GM06990 (cell line): ENCODE results near the gene PEX16.

Source experiments
- DNase-seq: peaks from one replicate; pipeline ENCODE4 v3.0.0-alpha.2; 2011; ENCODE audit not compliant: insufficient read length; ENCODE audit errors: extremely low read depth
- H3K27me3 ChIP-seq: replicated peaks from 2 replicates; pipeline ENCODE4 v1.6.0; 2011; ENCODE audit warnings: low read length; ENCODE audit not compliant: control insufficient read depth, insufficient read depth
- H3K36me3 ChIP-seq: 2 replicates; pipeline ENCODE4 v1.5.1; 2011; ENCODE audit warnings: low read length; ENCODE audit not compliant: control insufficient read depth, insufficient read depth
- H3K4me3 ChIP-seq: replicated peaks from 2 replicates; pipeline ENCODE4 v1.5.1; 2011; ENCODE audit warnings: low read depth, mild to moderate bottlenecking, control low read depth, low read length
- TF ChIP-seq, protein P1 (sequence below): IDR thresholded peaks from 2 replicates; pipeline ENCODE4 v1.5.1; 2011; ENCODE audit warnings: low read length, control low read depth, mild to moderate bottlenecking, inconsistent platforms; ENCODE audit not compliant: insufficient read depth, poor library complexity, severe bottlenecking

PEX16 gene

GRCh38 chr11:45884596-45885185 is 33.0 kb downstream of the PEX16 start:
- Histone ChIP-seq H3K27me3 (no peaks in the 10 kb centered on the region), H3K4me3 (no peak overlapping the region; the same call in 1 of the 2 replicates), H3K36me3 (peaks cover 6% of the 10 kb centered on the region)
- no peak for DNase-seq
- TF ChIP-seq, protein P1, sequence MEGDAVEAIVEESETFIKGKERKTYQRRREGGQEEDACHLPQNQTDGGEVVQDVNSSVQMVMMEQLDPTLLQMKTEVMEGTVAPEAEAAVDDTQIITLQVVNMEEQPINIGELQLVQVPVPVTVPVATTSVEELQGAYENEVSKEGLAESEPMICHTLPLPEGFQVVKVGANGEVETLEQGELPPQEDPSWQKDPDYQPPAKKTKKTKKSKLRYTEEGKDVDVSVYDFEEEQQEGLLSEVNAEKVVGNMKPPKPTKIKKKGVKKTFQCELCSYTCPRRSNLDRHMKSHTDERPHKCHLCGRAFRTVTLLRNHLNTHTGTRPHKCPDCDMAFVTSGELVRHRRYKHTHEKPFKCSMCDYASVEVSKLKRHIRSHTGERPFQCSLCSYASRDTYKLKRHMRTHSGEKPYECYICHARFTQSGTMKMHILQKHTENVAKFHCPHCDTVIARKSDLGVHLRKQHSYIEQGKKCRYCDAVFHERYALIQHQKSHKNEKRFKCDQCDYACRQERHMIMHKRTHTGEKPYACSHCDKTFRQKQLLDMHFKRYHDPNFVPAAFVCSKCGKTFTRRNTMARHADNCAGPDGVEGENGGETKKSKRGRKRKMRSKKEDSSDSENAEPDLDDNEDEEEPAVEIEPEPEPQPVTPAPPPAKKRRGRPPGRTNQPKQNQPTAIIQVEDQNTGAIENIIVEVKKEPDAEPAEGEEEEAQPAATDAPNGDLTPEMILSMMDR: no peak

- Histone ChIP-seq H3K36me3 (peaks cover 11% of the 10 kb centered on the region), H3K4me3 (no peak overlapping the region), H3K27me3 (no peaks in the 10 kb centered on the region)
- DNase-seq: no peak
- TF ChIP-seq, protein P1: no peak
Measured at GRCh38 chr11:45881708-45882368, 35.8 kb downstream of the PEX16 start.

GRCh38 chr11:45880772-45881570 is 36.7 kb downstream of the PEX16 start:
- DNase-seq: no peak
- Histone ChIP-seq H3K4me3 (no peak overlapping the region), H3K36me3 (peaks cover 13% of the 10 kb centered on the region)

GRCh38 chr11:45879803-45880686 is 37.6 kb downstream of the PEX16 start:
- TF ChIP-seq, protein P1: no peak
- no peak overlapping the region for H3K4me3 ChIP-seq
- no peaks in the 10 kb centered on the region for H3K27me3 ChIP-seq
- H3K36me3 ChIP-seq: peaks cover 19% of the 10 kb centered on the region
- DNase-seq: no peak

More at GRCh38 chr11:45880772-45881570, 36.7 kb downstream of the PEX16 start:
- H3K27me3 ChIP-seq: no peaks in the 10 kb centered on the region
- TF ChIP-seq, protein P1: no peak

DNA sequence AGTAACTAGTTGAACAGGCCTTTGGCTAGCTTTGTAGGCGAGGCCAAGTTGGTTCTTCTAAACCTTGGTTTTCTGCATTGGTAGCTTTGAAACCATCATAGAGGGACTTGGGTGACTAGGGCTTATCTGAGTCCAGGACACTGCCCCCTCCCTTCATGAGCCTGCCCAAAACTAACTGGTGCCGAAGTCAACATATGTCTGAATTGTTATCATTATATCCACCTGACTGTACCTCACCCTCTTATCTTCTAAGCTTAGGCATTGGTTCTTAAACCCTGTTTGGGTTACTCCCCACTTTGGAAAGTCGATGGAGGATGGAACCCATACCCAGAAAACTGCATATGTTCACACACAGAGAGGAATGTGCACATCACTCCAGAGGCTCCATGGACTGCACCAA is 39.8 kb downstream of the PEX16 start:
- TF ChIP-seq, protein P1: no peak
- peaks cover 26% of the 10 kb centered on the region for H3K36me3 ChIP-seq
- no peak for DNase-seq
- H3K27me3 ChIP-seq: no peaks in the 10 kb centered on the region
- H3K4me3 ChIP-seq: no peak overlapping the region
